HEK293 (cell line): ENCODE data around the gene PBX2.

Experiments
- BCL11B ChIP-seq: fragments of 450-650 bp; formaldehyde crosslinking; IDR thresholded peaks from 2 replicates; pipeline ENCODE4 v1.5.1; 2016; ENCODE audit warnings: low read depth, missing biosample characterization, missing genetic modification characterization
- GLI2 ChIP-seq: fragments of 450-650 bp; formaldehyde crosslinking; IDR thresholded peaks from 2 replicates; pipeline ENCODE4; 2017; ENCODE audit warnings: missing biosample characterization, missing genetic modification characterization, low read depth, borderline replicate concordance
- GLIS2 ChIP-seq: fragments of 450-650 bp; formaldehyde crosslinking; IDR thresholded peaks from 2 replicates; pipeline ENCODE4 v1.5.1; 2016; ENCODE audit warnings: missing biosample characterization, missing genetic modification characterization
- INSM2 ChIP-seq: fragments of 450-650 bp; formaldehyde crosslinking; IDR thresholded peaks from 2 replicates; pipeline ENCODE4 v1.5.1; 2016; ENCODE audit warnings: missing biosample characterization, missing genetic modification characterization
- KLF9 ChIP-seq: fragments of 450-650 bp; formaldehyde crosslinking; IDR thresholded peaks from 2 replicates; pipeline ENCODE4 v1.5.1; 2016; ENCODE audit warnings: missing biosample characterization, missing genetic modification characterization, low read depth
- OVOL3 ChIP-seq: fragments of 450-650 bp; formaldehyde crosslinking; IDR thresholded peaks from 2 replicates; pipeline ENCODE4 v1.5.1; 2016; ENCODE audit warnings: missing biosample characterization, missing genetic modification characterization
- REPIN1 ChIP-seq: fragments of 450-650 bp; formaldehyde crosslinking; IDR thresholded peaks from 2 replicates; pipeline ENCODE4 v1.5.1; 2017; ENCODE audit warnings: missing biosample characterization, missing genetic modification characterization, low read depth
- SALL2 ChIP-seq: fragments of 450-650 bp; formaldehyde crosslinking; IDR thresholded peaks from 2 replicates; pipeline ENCODE4 v1.5.0; 2017; ENCODE audit warnings: missing biosample characterization, mild to moderate bottlenecking, missing genetic modification characterization, borderline replicate concordance
- SCRT2 ChIP-seq: fragments of 450-650 bp; formaldehyde crosslinking; IDR thresholded peaks from 2 replicates; pipeline ENCODE4 v1.5.1; 2016; ENCODE audit warnings: missing biosample characterization, missing genetic modification characterization
- SP2 ChIP-seq: fragments of 450-650 bp; formaldehyde crosslinking; IDR thresholded peaks from 2 replicates; pipeline ENCODE4 v1.5.1; 2016; ENCODE audit warnings: missing biosample characterization, missing genetic modification characterization
- WT1 ChIP-seq: fragments of 450-650 bp; formaldehyde crosslinking; IDR thresholded peaks from 2 replicates; pipeline ENCODE4 v1.5.1; 2016; ENCODE audit warnings: missing biosample characterization, missing genetic modification characterization
- ZBTB11 ChIP-seq: fragments of 450-650 bp; formaldehyde crosslinking; conservative IDR thresholded peaks from 2 replicates; pipeline ENCODE4 v1.5.1; 2016; ENCODE audit warnings: low read depth, missing biosample characterization, missing genetic modification characterization
- ZFHX2 ChIP-seq: fragments of 450-650 bp; formaldehyde crosslinking; conservative IDR thresholded peaks from 2 replicates; pipeline ENCODE4 v1.5.1; 2016; ENCODE audit warnings: missing biosample characterization, missing genetic modification characterization
- ZIC2 ChIP-seq: fragments of 450-650 bp; formaldehyde crosslinking; IDR thresholded peaks from 2 replicates; pipeline ENCODE4 v1.5.1; 2016; ENCODE audit warnings: missing biosample characterization, missing genetic modification characterization
- ZNF112 ChIP-seq: fragments of 450-650 bp; formaldehyde crosslinking; IDR thresholded peaks from 2 replicates; pipeline ENCODE4 v1.5.0; 2017; ENCODE audit warnings: missing biosample characterization, missing genetic modification characterization
- ZNF157 ChIP-seq: fragments of 450-650 bp; formaldehyde crosslinking; IDR thresholded peaks from 2 replicates; pipeline ENCODE4 v1.5.1; 2016; ENCODE audit warnings: missing biosample characterization, missing genetic modification characterization
- ZNF184 ChIP-seq: fragments of 450-650 bp; IDR thresholded peaks from 2 replicates; pipeline ENCODE4 v1.5.1; 2018; ENCODE audit warnings: missing biosample characterization, mild to moderate bottlenecking, missing genetic modification characterization
- ZNF24 ChIP-seq: fragments of 450-650 bp; formaldehyde crosslinking; IDR thresholded peaks from 2 replicates; pipeline ENCODE4 v1.5.1; 2016; ENCODE audit warnings: missing biosample characterization, missing genetic modification characterization
- ZNF311 ChIP-seq: fragments of 450-650 bp; formaldehyde crosslinking; IDR thresholded peaks from 2 replicates; pipeline ENCODE4 v1.5.1; 2017; ENCODE audit warnings: missing biosample characterization, missing genetic modification characterization, borderline replicate concordance
- ZNF324 ChIP-seq: fragments of 450-650 bp; formaldehyde crosslinking; IDR thresholded peaks from 2 replicates; pipeline ENCODE4 v1.5.1; 2016; ENCODE audit warnings: missing biosample characterization, missing genetic modification characterization
- ZNF350 ChIP-seq: fragments of 450-650 bp; formaldehyde crosslinking; IDR thresholded peaks from 2 replicates; pipeline ENCODE4 v1.5.0; 2017; ENCODE audit warnings: missing biosample characterization, mild to moderate bottlenecking, missing genetic modification characterization
- ZNF423 ChIP-seq: fragments of 450-650 bp; formaldehyde crosslinking; IDR thresholded peaks from 2 replicates; pipeline ENCODE4 v1.5.1; 2016; ENCODE audit warnings: missing biosample characterization, missing genetic modification characterization
- ZNF48 ChIP-seq: fragments of 450-650 bp; formaldehyde crosslinking; IDR thresholded peaks from 2 replicates; pipeline ENCODE4 v1.5.1; 2016; ENCODE audit warnings: missing biosample characterization, missing genetic modification characterization
- ZNF510 ChIP-seq: fragments of 450-650 bp; formaldehyde crosslinking; IDR thresholded peaks from 2 replicates; pipeline ENCODE4 v1.5.1; 2018; ENCODE audit warnings: mild to moderate bottlenecking, missing genetic modification characterization, missing biosample characterization; ENCODE audit not compliant: insufficient replicate concordance
- ZNF513 ChIP-seq: fragments of 450-650 bp; IDR thresholded peaks from 2 replicates; pipeline ENCODE4 v1.5.1; 2018; ENCODE audit warnings: missing biosample characterization, missing genetic modification characterization
- ZNF544 ChIP-seq: fragments of 450-650 bp; formaldehyde crosslinking; IDR thresholded peaks from 2 replicates; pipeline ENCODE4 v1.5.0; 2017; ENCODE audit warnings: missing biosample characterization, missing genetic modification characterization
- ZNF571 ChIP-seq: fragments of 450-650 bp; formaldehyde crosslinking; IDR thresholded peaks from 2 replicates; pipeline ENCODE4 v1.5.0; 2017; ENCODE audit warnings: missing biosample characterization, missing genetic modification characterization
- ZNF776 ChIP-seq: fragments of 450-650 bp; formaldehyde crosslinking; IDR thresholded peaks from 2 replicates; pipeline ENCODE4 v1.5.0; 2017; ENCODE audit warnings: missing biosample characterization, missing genetic modification characterization, borderline replicate concordance
- ZNF792 ChIP-seq: fragments of 450-650 bp; formaldehyde crosslinking; IDR thresholded peaks from 2 replicates; pipeline ENCODE4 v1.5.1; 2016; ENCODE audit warnings: missing biosample characterization, missing genetic modification characterization
- ZXDB ChIP-seq: fragments of 450-650 bp; formaldehyde crosslinking; IDR thresholded peaks from 2 replicates; pipeline ENCODE4 v1.5.1; 2016; ENCODE audit warnings: missing biosample characterization, missing genetic modification characterization
- TF ChIP-seq, protein P1 (sequence below): fragments of 450-650 bp; formaldehyde crosslinking; IDR thresholded peaks from 2 replicates; pipeline ENCODE4 v1.5.1; 2017; ENCODE audit warnings: missing biosample characterization, missing genetic modification characterization
- TF ChIP-seq, protein P2 (sequence below): sonication (generic); formaldehyde crosslinking; IDR thresholded peaks from 2 replicates; pipeline ENCODE4 v1.8.1; 2022; ENCODE audit warnings: mild to moderate bottlenecking, moderate library complexity, missing genetic modification reagents

Gene PBX2

DNA sequence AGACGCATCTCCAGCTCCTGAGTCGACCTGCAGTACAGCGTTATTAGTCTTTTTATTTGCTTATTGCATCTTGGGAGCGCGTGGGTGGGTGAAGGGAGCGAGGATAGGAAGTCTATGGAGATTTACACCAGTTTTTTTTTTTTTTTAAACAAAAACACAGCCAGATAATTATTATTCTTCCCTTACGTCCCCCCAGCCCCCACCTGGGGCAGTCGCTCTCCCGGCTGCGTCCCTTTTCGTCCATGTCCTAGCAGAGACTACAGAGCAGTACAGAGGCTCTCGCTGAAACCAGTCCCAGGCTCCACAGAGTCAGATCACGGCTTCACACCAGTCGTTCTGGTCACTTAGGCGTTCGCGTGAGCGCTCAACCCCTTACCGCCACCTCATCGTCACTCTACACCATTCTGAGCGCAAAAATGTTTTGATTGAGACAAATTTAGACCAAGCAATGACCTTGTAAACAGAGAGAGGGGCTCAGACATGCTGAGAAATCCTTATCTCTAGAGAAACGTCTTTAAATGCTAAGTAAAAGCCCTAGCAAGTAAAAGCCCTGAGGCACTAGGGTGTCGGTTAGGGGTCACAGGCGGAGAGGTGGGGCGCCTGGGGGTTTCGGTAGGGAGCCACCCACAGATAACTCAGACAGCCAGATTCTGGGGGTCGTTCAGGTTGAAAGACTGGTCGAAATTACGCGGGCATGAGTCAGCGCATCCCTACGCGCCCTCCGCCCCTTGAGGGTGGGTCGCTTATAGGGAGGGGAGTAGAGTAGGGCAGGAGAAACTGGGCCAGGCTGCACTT lies 37.0 kb downstream of the PBX2 start (continued):
- no peak for TF ChIP-seq ZNF510 (tag by site-specific recombination)
- TF ChIP-seq REPIN1 (tag by site-specific recombination): no peak
- TF ChIP-seq GLI2: no peak
- TF ChIP-seq ZNF792 (tag by site-specific recombination): no peak
- no peak for TF ChIP-seq ZBTB11 (tag by site-specific recombination)
- TF ChIP-seq ZNF184 (tag by site-specific recombination): no peak
- TF ChIP-seq, protein P1, sequence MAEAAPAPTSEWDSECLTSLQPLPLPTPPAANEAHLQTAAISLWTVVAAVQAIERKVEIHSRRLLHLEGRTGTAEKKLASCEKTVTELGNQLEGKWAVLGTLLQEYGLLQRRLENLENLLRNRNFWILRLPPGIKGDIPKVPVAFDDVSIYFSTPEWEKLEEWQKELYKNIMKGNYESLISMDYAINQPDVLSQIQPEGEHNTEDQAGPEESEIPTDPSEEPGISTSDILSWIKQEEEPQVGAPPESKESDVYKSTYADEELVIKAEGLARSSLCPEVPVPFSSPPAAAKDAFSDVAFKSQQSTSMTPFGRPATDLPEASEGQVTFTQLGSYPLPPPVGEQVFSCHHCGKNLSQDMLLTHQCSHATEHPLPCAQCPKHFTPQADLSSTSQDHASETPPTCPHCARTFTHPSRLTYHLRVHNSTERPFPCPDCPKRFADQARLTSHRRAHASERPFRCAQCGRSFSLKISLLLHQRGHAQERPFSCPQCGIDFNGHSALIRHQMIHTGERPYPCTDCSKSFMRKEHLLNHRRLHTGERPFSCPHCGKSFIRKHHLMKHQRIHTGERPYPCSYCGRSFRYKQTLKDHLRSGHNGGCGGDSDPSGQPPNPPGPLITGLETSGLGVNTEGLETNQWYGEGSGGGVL (tag by site-specific recombination): peak; percentile 52
- TF ChIP-seq ZNF112 (tag by site-specific recombination): no peak
- no peak for TF ChIP-seq ZNF24 (tag by site-specific recombination)
- no peak for TF ChIP-seq ZNF48 (tag by site-specific recombination)
- no peak for TF ChIP-seq SALL2
- peak; percentile 34 for TF ChIP-seq WT1 (tag by site-specific recombination)
- peak; percentile 6; the same call in 1 of the 2 replicates for TF ChIP-seq ZXDB (tag by site-specific recombination)
- peak; percentile 60 for TF ChIP-seq GLIS2 (tag by site-specific recombination)
- no peak for TF ChIP-seq SCRT2 (tag by site-specific recombination)
- TF ChIP-seq ZNF571: no peak
- TF ChIP-seq INSM2 (tag by site-specific recombination): no peak
- TF ChIP-seq ZNF776 (tag by site-specific recombination): no peak
- peak; percentile 82 for TF ChIP-seq ZFHX2 (tag by site-specific recombination)
- no peak for TF ChIP-seq ZNF423 (tag by site-specific recombination)
- TF ChIP-seq, protein P2, sequence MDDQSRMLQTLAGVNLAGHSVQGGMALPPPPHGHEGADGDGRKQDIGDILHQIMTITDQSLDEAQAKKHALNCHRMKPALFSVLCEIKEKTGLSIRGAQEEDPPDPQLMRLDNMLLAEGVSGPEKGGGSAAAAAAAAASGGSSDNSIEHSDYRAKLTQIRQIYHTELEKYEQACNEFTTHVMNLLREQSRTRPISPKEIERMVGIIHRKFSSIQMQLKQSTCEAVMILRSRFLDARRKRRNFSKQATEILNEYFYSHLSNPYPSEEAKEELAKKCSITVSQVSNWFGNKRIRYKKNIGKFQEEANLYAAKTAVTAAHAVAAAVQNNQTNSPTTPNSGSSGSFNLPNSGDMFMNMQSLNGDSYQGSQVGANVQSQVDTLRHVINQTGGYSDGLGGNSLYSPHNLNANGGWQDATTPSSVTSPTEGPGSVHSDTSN (CRISPR knock-in tag): no peak; the same call in 1 of the 2 replicates
- peak; percentile 70 for TF ChIP-seq ZIC2 (tag by site-specific recombination)
- TF ChIP-seq ZNF350 (tag by site-specific recombination): no peak
- TF ChIP-seq KLF9 (tag by site-specific recombination): no peak
- no peak for TF ChIP-seq OVOL3 (tag by site-specific recombination)
- no peak for TF ChIP-seq ZNF544 (tag by site-specific recombination)
- no peak for TF ChIP-seq ZNF324
- 0 out of 2 replicates have a peak, but pooled peaks have one; percentile 12 for TF ChIP-seq BCL11B (tag by site-specific recombination)
- no peak; the same call in 1 of the 2 replicates for TF ChIP-seq SP2 (tag by site-specific recombination)
- TF ChIP-seq ZNF157: no peak
- no peak for TF ChIP-seq ZNF311 (tag by site-specific recombination)
- no peak for TF ChIP-seq ZNF513 (tag by site-specific recombination)
